Activated CD4-positive, alpha-beta memory T cell treated with anti-CD3 and anti-CD28 coated beads, Interleukin-2, amount 10 ng/mL, durations not matched to agents 7 days and 5 days (primary cell): ENCODE data around the gene FOXD2. TPM values are rescaled to one million over a fixed set of nuclear protein-coding genes. Genes with fewer than 3 reads are reported as not detected.
A peak's percentile ranks its signal among the peaks of the same experiment; 100 is the strongest.
"Not testable (repeated sequence)": the region's sequence is repeated elsewhere in the genome, so short reads cannot be mapped to it uniquely, and the experiment has no call there.

Source experiments
- CTCF ChIA-PET: fragments of 350-600 bp; sonication (Branson Sonifier 250); formaldehyde crosslinking; loops from one replicate; lab custom pipeline; 2021; ENCODE audit warnings: antibody characterized with exemption, inconsistent platforms; lab: Charles Lee
- POLR2A ChIA-PET: fragments of 350-600 bp; sonication (Branson Sonifier 250); formaldehyde crosslinking; loops from one replicate; lab custom pipeline; 2021; ENCODE audit warnings: antibody characterized with exemption; lab: Charles Lee
- DNase-seq: peaks from one replicate; pipeline ENCODE4 v3.0.0-alpha.2; 2020
- H3K27ac Mint-ChIP-seq: one replicate; pipeline ENCODE4 v1.8.0; 2021; ENCODE audit warnings: mild to moderate bottlenecking, mixed read lengths
- H3K27me3 Mint-ChIP-seq: one replicate; pipeline ENCODE4 v1.8.0; 2021; ENCODE audit warnings: mixed read lengths
- H3K36me3 Mint-ChIP-seq: one replicate; pipeline ENCODE4 v1.8.0; 2021; ENCODE audit warnings: low read depth, mixed read lengths
- H3K4me1 Mint-ChIP-seq: one replicate; pipeline ENCODE4 v1.8.0; 2021; ENCODE audit warnings: mixed read lengths
- H3K4me3 Mint-ChIP-seq: one replicate; pipeline ENCODE4 v1.8.0; 2021; ENCODE audit warnings: mild to moderate bottlenecking, mixed read lengths
- H3K9me3 Mint-ChIP-seq: one replicate; pipeline ENCODE4 v1.8.0; 2021; ENCODE audit warnings: mixed read lengths
- total RNA-seq, 2 experiments: library from RNA; stranded (reverse); gene quantifications; one replicate each; pipeline ENCODE4 v1.2.3, GENCODE V29; 2021

Gene FOXD2
- total RNA-seq, 2 experiments from 2014 or later, result 0.65 to 0.68 TPM

GRCh38 chr1:47444562-47445465 is 7.0 kb downstream of the FOXD2 start:
- peak; percentile 33 for DNase-seq
- Mint-ChIP-seq H3K4me1 (peaks cover 23% of the 10 kb centered on the region), H3K36me3 (peaks cover 5% of the 10 kb centered on the region), H3K4me3 (peak overlapping the region; percentile 60), H3K27ac (peak overlapping the region; percentile 23), H3K27me3 (peaks cover 20% of the 10 kb centered on the region), H3K9me3 (no peaks in the 10 kb centered on the region)
- POLR2A ChIA-PET, result no interaction called here
- CTCF ChIA-PET, result interaction anchor here (0.7 to 1.3 kb wide), 3 partner anchors 8 to 13 kb away, joined by 3 to 7 read pairs (median 3); no protein-coding TSS in a partner anchor

GRCh38 chr1:47445823-47446550 is 8.1 kb downstream of the FOXD2 start:
- no peak for DNase-seq
- H3K27ac Mint-ChIP-seq, result no peak overlapping the region
- no peaks in the 10 kb centered on the region for H3K9me3 Mint-ChIP-seq
- peaks cover 23% of the 10 kb centered on the region for H3K4me1 Mint-ChIP-seq
- ChIA-PET POLR2A (no interaction called here), CTCF (interaction anchor here (1.2 to 1.4 kb wide), 2 partner anchors 8 to 10 kb away, joined by 3 to 7 read pairs; partner anchors contain the start of gene FOXD2)
- peaks cover 5% of the 10 kb centered on the region for H3K36me3 Mint-ChIP-seq
- H3K4me3 Mint-ChIP-seq, result no peak overlapping the region
- peaks cover 31% of the 10 kb centered on the region for H3K27me3 Mint-ChIP-seq

GRCh38 chr1:47448462-47449222 is 10.8 kb downstream of the FOXD2 start:
- Mint-ChIP-seq H3K36me3 (peaks cover 5% of the 10 kb centered on the region), H3K4me1 (peaks cover 20% of the 10 kb centered on the region), H3K27me3 (peaks cover 44% of the 10 kb centered on the region), H3K4me3 (no peak overlapping the region), H3K9me3 (no peaks in the 10 kb centered on the region), H3K27ac (no peak overlapping the region)
- ChIA-PET CTCF (interaction anchor here (0.8 to 4.3 kb wide), 5 partner anchors 11 to 277 kb away, joined by 3 to 40 read pairs (median 4); partner anchors contain the start of gene FOXD2), POLR2A (interaction anchor here (1.4 to 2.4 kb wide), 2 partner anchors 8 to 11 kb away, joined by 4 to 17 read pairs; partner anchors contain the start of gene FOXD2)
- DNase-seq, result no peak

- Mint-ChIP-seq H3K9me3 (no peaks in the 10 kb centered on the region), H3K4me1 (peaks cover 7% of the 10 kb centered on the region), H3K36me3 (no peaks in the 10 kb centered on the region), H3K27me3 (peaks cover 44% of the 10 kb centered on the region), H3K27ac (no peak overlapping the region), H3K4me3 (no peak overlapping the region)
- POLR2A ChIA-PET, result interaction anchor here (1.4 to 2.4 kb wide), 2 partner anchors 9 to 13 kb away, joined by 4 to 17 read pairs; partner anchors contain the start of gene FOXD2
- CTCF ChIA-PET, result interaction anchor here (0.7 to 4.3 kb wide), 5 partner anchors 13 to 303 kb away, joined by 3 to 40 read pairs (median 3); partner anchors contain the start of gene FOXD2
- DNase-seq, result no peak
Observed at GRCh38 chr1:47449822-47450552, 12.1 kb downstream of the FOXD2 start.

- H3K36me3 Mint-ChIP-seq, result no peaks in the 10 kb centered on the region
- no peaks in the 10 kb centered on the region for H3K9me3 Mint-ChIP-seq
- H3K27ac Mint-ChIP-seq, result no peak overlapping the region
- ChIA-PET POLR2A (no interaction called here), CTCF (interaction anchor here (1.4 to 4.3 kb wide), 2 partner anchors 13 kb away, joined by 3 to 40 read pairs; partner anchors contain the start of gene FOXD2)
- no peak for DNase-seq
- H3K4me1 Mint-ChIP-seq, result peaks cover 2% of the 10 kb centered on the region
- H3K27me3 Mint-ChIP-seq, result peaks cover 44% of the 10 kb centered on the region
- H3K4me3 Mint-ChIP-seq, result no peak overlapping the region
Observed at GRCh38 chr1:47450606-47451005, 12.8 kb downstream of the FOXD2 start.

GRCh38 chr1:47452426-47452825 is 14.6 kb downstream of the FOXD2 start:
- POLR2A ChIA-PET, result no interaction called here
- Mint-ChIP-seq H3K4me3 (no peak overlapping the region), H3K27me3 (peaks cover 45% of the 10 kb centered on the region)

GRCh38 chr1:47453910-47454309 is 16.1 kb downstream of the FOXD2 start:
- H3K36me3 Mint-ChIP-seq, DNase-seq, H3K9me3 Mint-ChIP-seq, POLR2A ChIA-PET, H3K27ac Mint-ChIP-seq, H3K4me1 Mint-ChIP-seq, H3K4me3 Mint-ChIP-seq: not testable (repeated sequence)
- peaks cover 44% of the 10 kb centered on the region for H3K27me3 Mint-ChIP-seq
- CTCF ChIA-PET, result interaction anchor here (1.7 kb wide), 1 partner anchor 16 kb away, joined by 9 read pairs; the partner anchor contains the start of gene FOXD2

More at GRCh38 chr1:47452426-47452825, 14.6 kb downstream of the FOXD2 start:
- H3K27ac Mint-ChIP-seq, result no peak overlapping the region
- DNase-seq, result no peak
- H3K9me3 Mint-ChIP-seq, result no peaks in the 10 kb centered on the region
- CTCF ChIA-PET, result interaction anchor here (1.7 kb wide), 1 partner anchor 15 kb away, joined by 9 read pairs; the partner anchor contains the start of gene FOXD2
- H3K36me3 Mint-ChIP-seq, result no peaks in the 10 kb centered on the region
- H3K4me1 Mint-ChIP-seq, result no peaks in the 10 kb centered on the region

GRCh38 chr1:47456250-47456649 is 18.4 kb downstream of the FOXD2 start:
- H3K4me3 Mint-ChIP-seq, result no peak overlapping the region
- DNase-seq, result no peak
- ChIA-PET POLR2A (no interaction called here), CTCF (interaction anchor here (1.1 kb wide), 1 partner anchor 19 kb away, joined by 4 read pairs; the partner anchor contains the start of gene FOXD2)
- H3K27ac Mint-ChIP-seq, result no peak overlapping the region
- no peaks in the 10 kb centered on the region for H3K9me3 Mint-ChIP-seq
- peaks cover 39% of the 10 kb centered on the region for H3K27me3 Mint-ChIP-seq
- no peaks in the 10 kb centered on the region for H3K4me1 Mint-ChIP-seq
- H3K36me3 Mint-ChIP-seq, result no peaks in the 10 kb centered on the region

GRCh38 chr1:47457547-47457946 is 19.7 kb downstream of the FOXD2 start:
- H3K4me3 Mint-ChIP-seq, DNase-seq, CTCF ChIA-PET, POLR2A ChIA-PET, H3K4me1 Mint-ChIP-seq, H3K36me3 Mint-ChIP-seq, H3K9me3 Mint-ChIP-seq, H3K27ac Mint-ChIP-seq: not testable (repeated sequence)
- peaks cover 41% of the 10 kb centered on the region for H3K27me3 Mint-ChIP-seq

- no peaks in the 10 kb centered on the region for H3K4me1 Mint-ChIP-seq
- POLR2A ChIA-PET, result no interaction called here
- no peak for DNase-seq
- H3K36me3 Mint-ChIP-seq, result no peaks in the 10 kb centered on the region
- CTCF ChIA-PET, result interaction anchor here (1.5 kb wide), 1 partner anchor 22 kb away, joined by 3 read pairs; the partner anchor contains the start of gene FOXD2
- H3K27ac Mint-ChIP-seq, result no peak overlapping the region
- H3K4me3 Mint-ChIP-seq, result no peak overlapping the region
- no peaks in the 10 kb centered on the region for H3K9me3 Mint-ChIP-seq
- peaks cover 45% of the 10 kb centered on the region for H3K27me3 Mint-ChIP-seq
Observed at GRCh38 chr1:47459253-47459788, 21.5 kb downstream of the FOXD2 start.

- no peaks in the 10 kb centered on the region for H3K9me3 Mint-ChIP-seq
- H3K4me1 Mint-ChIP-seq, result no peaks in the 10 kb centered on the region
- ChIA-PET POLR2A (no interaction called here), CTCF (interaction anchor here (1.0 kb wide), 2 partner anchors 22 to 24 kb away, joined by 3 read pairs; partner anchors contain the start of gene FOXD2)
- DNase-seq, result no peak
- no peak overlapping the region for H3K27ac Mint-ChIP-seq
- no peak overlapping the region for H3K4me3 Mint-ChIP-seq
- peaks cover 45% of the 10 kb centered on the region for H3K27me3 Mint-ChIP-seq
- H3K36me3 Mint-ChIP-seq, result no peaks in the 10 kb centered on the region
Observed at GRCh38 chr1:47460040-47460439, 22.2 kb downstream of the FOXD2 start.
